KMS-11 (cell line): Measurements from ENCODE around the gene FAXC.

Experiments used
- H2AFZ ChIP-seq: fragments of 200-600 bp; sonication (generic); 2 replicates; pipeline ENCODE4 v1.6.1; 2016; ENCODE audit warnings: antibody characterized with exemption, mixed run types, low read depth
- H3K27ac ChIP-seq: fragments of 200-600 bp; sonication (generic); 2 replicates; pipeline ENCODE4 v1.6.1; 2016; ENCODE audit warnings: mild to moderate bottlenecking, mixed run types
- H3K27me3 ChIP-seq: fragments of 200-600 bp; sonication (generic); 2 replicates; pipeline ENCODE4 v1.6.1; 2017; ENCODE audit warnings: mild to moderate bottlenecking, low read depth, mixed run types, moderate library complexity; ENCODE audit not compliant: insufficient read depth
- H3K36me3 ChIP-seq: fragments of 200-600 bp; sonication (generic); 2 replicates; pipeline ENCODE4 v1.6.1; 2017; ENCODE audit warnings: mild to moderate bottlenecking, mixed run types; ENCODE audit not compliant: insufficient read depth
- H3K4me1 ChIP-seq: fragments of 200-600 bp; sonication (generic); 2 replicates; pipeline ENCODE4 v1.6.1; 2016; ENCODE audit warnings: mild to moderate bottlenecking, low read depth, mixed run types; ENCODE audit not compliant: poor library complexity, severe bottlenecking
- H3K4me2 ChIP-seq: fragments of 200-600 bp; sonication (generic); 2 replicates; pipeline ENCODE4 v1.7.0; 2016; ENCODE audit warnings: mild to moderate bottlenecking, mixed run types
- H3K4me3 ChIP-seq: fragments of 200-600 bp; sonication (generic); IDR thresholded peaks from 2 replicates; pipeline ENCODE4 v1.6.1; 2017; ENCODE audit warnings: low read depth, low read length, mixed read lengths; ENCODE audit not compliant: insufficient read depth
- H3K79me2 ChIP-seq: fragments of 200-600 bp; sonication (generic); 2 replicates; pipeline ENCODE4 v1.6.1; 2016; ENCODE audit warnings: low read depth, mixed run types; ENCODE audit not compliant: insufficient read depth
- H3K9ac ChIP-seq: fragments of 200-600 bp; sonication (generic); 2 replicates; pipeline ENCODE4 v1.6.1; 2016; ENCODE audit warnings: mild to moderate bottlenecking, mixed run types
- H4K20me1 ChIP-seq: fragments of 200-600 bp; sonication (generic); 2 replicates; pipeline ENCODE4 v1.6.1; 2016; ENCODE audit warnings: mild to moderate bottlenecking, mixed run types; ENCODE audit not compliant: insufficient read depth
- TF ChIP-seq, protein P1 (sequence below): fragments of 200-600 bp; sonication (generic); conservative IDR thresholded peaks from 2 replicates; pipeline ENCODE4 v1.6.1; 2017; ENCODE audit warnings: low read depth, mild to moderate bottlenecking, antibody characterized with exemption, low read length, moderate library complexity, mixed read lengths

The FAXC gene

DNA sequence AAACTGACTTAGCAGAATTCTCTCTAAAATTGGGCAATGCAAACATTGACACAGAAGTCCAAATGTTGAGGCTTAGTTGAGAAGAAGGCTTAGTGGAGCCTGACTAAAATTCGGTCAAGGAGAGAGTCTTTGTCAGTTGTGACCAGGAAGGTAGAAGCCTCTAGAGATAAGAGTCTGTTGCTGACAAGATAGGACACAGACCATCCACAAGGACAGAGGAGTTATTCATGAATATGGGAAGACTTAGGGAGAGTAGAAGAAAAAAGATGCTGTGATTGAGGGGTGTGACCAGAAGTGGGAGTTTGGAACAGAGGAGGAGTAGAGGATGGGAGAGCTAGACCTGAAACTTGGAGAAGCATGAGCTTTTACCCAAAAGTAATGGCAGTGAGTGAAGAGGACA lies 7.2 kb upstream of the FAXC start:
- H3K9ac ChIP-seq: no peak overlapping the region
- H3K4me2 ChIP-seq: no peak overlapping the region
- no peaks in the 10 kb centered on the region for H3K27me3 ChIP-seq
- no peaks in the 10 kb centered on the region for H3K36me3 ChIP-seq
- H4K20me1 ChIP-seq: no peaks in the 10 kb centered on the region
- H3K27ac ChIP-seq: no peak overlapping the region
- no peaks in the 10 kb centered on the region for H3K4me1 ChIP-seq
- TF ChIP-seq, protein P1, sequence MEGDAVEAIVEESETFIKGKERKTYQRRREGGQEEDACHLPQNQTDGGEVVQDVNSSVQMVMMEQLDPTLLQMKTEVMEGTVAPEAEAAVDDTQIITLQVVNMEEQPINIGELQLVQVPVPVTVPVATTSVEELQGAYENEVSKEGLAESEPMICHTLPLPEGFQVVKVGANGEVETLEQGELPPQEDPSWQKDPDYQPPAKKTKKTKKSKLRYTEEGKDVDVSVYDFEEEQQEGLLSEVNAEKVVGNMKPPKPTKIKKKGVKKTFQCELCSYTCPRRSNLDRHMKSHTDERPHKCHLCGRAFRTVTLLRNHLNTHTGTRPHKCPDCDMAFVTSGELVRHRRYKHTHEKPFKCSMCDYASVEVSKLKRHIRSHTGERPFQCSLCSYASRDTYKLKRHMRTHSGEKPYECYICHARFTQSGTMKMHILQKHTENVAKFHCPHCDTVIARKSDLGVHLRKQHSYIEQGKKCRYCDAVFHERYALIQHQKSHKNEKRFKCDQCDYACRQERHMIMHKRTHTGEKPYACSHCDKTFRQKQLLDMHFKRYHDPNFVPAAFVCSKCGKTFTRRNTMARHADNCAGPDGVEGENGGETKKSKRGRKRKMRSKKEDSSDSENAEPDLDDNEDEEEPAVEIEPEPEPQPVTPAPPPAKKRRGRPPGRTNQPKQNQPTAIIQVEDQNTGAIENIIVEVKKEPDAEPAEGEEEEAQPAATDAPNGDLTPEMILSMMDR: no peak
- no peak overlapping the region for H2AFZ ChIP-seq
- H3K4me3 ChIP-seq: no peak overlapping the region
- no peaks in the 10 kb centered on the region for H3K79me2 ChIP-seq

DNA sequence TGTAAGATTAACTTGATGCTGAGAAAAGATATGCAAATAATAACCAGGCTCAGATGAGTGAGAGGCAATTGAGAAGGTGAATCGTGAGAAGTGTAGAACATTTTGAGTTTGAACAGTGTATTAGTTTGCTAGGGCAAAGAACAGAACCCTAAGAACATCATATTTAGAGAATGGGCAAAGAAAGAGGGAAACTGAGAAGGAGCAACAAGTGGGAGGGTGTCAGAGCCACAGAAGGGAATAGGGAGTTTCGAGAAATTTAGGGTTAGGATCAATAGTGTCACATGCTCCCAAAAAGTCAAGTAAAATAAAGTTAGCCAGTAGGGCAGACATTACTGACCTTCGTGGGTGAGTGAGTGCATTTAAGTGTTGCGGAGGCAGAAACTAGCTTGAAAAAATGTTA lies 5.5 kb upstream of the FAXC start:
- Histone ChIP-seq H3K9ac (no peak overlapping the region), H3K27me3 (no peaks in the 10 kb centered on the region), H4K20me1 (no peaks in the 10 kb centered on the region), H3K4me1 (no peaks in the 10 kb centered on the region), H3K4me3 (no peak overlapping the region), H3K79me2 (no peaks in the 10 kb centered on the region), H3K4me2 (no peak overlapping the region), H3K27ac (no peak overlapping the region), H3K36me3 (no peaks in the 10 kb centered on the region), H2AFZ (no peak overlapping the region)
- TF ChIP-seq, protein P1: no peak

DNA sequence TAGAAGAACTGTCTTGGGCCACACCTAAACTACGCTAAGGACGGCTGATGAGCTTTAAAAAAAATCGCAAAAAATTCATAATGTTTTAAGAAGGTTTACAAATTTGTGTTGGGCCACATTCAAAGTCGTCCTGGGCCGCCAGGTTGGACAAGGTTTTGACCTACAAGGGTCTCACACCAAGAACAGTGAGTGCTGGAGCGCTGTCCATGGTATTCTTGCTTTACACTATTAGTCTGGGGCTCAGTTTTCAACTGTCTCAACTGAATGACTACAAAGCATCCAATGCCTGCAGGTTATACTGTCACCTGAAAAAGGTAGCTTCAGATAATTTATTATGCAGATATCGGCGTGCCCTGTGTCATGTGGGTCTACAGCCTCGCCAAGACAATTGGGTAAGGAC lies 3.7 kb upstream of the FAXC start:
- Histone ChIP-seq H3K4me3 (no peak overlapping the region), H3K36me3 (no peaks in the 10 kb centered on the region)
- TF ChIP-seq, protein P1: no peak

DNA sequence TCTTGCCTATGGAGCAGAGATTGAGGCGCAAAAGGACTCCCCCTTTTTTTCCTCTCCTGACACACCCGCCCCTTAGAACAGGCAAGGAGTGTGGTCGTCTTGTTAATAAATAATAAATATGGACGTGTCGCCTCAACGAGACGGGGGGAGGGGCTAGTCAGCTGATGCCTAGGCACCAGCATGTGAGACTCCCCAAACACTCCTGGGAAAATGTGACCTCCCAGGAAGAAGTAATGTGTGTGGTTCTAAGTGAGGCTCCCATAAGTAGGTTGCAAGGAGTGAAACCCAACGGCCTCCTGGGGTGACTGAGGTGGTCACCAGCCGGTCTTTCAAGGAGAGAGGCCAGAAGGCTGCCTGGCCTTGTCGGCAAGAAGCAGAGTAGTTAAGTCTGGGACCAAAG lies 1.1 kb upstream of the FAXC start:
- H3K27ac ChIP-seq: no peak overlapping the region
- H3K4me1 ChIP-seq: no peaks in the 10 kb centered on the region
- H3K9ac ChIP-seq: no peak overlapping the region
- TF ChIP-seq, protein P1: no peak
- H4K20me1 ChIP-seq: no peaks in the 10 kb centered on the region
- peak overlapping the region; percentile 78 for H3K4me2 ChIP-seq
- no peak overlapping the region for H2AFZ ChIP-seq
- H3K36me3 ChIP-seq: no peaks in the 10 kb centered on the region
- H3K79me2 ChIP-seq: no peaks in the 10 kb centered on the region
- H3K4me3 ChIP-seq: no peak overlapping the region
- H3K27me3 ChIP-seq: no peaks in the 10 kb centered on the region

More for the DNA sequence above, 3.7 kb upstream of the FAXC start:
- H3K79me2 ChIP-seq: no peaks in the 10 kb centered on the region
- H3K27ac ChIP-seq: no peak overlapping the region
- no peaks in the 10 kb centered on the region for H4K20me1 ChIP-seq
- H3K4me1 ChIP-seq: no peaks in the 10 kb centered on the region
- H3K27me3 ChIP-seq: no peaks in the 10 kb centered on the region
- no peak overlapping the region for H2AFZ ChIP-seq
- no peak overlapping the region for H3K9ac ChIP-seq
- no peak overlapping the region for H3K4me2 ChIP-seq
